ENCODE measurements around the gene RFXANK.

Gene RFXANK

DNA sequence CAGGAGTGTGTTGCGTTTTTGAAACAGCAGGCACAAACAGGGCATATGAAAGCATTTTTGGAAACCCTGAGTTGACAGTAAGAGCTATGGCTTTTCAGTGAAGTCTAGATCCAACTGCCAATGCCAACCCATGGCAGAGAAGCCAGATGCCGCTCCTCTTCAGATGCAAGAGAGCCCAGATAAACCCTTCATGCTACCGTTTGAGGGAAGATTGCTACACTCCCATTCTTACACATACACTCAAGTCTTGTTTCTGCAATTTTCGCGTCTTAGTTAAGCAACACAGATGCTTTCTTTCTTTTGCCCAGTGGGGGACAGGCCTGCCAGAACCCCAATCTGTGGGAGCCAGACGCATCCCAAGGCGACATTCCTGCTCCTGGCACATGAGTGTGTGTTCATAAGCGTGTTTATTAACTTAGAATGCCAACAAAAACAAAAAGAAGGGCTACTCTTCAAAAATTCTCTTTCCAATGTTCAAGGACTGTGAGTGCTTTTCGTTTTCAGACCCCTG, 10.5 kb upstream of the RFXANK start:
- no peak for DNase-seq (ENCODE audit: extremely low read depth, low read depth)
- TF ChIP-seq CTCF (IDR thresholded peaks at IDR 0.05; ENCODE audit: low read depth, low read length, missing control alignments) = no peak
- no peak overlapping the region for H3K4me3 ChIP-seq (replicated peaks; ENCODE audit: low read depth, low read length)

DNA sequence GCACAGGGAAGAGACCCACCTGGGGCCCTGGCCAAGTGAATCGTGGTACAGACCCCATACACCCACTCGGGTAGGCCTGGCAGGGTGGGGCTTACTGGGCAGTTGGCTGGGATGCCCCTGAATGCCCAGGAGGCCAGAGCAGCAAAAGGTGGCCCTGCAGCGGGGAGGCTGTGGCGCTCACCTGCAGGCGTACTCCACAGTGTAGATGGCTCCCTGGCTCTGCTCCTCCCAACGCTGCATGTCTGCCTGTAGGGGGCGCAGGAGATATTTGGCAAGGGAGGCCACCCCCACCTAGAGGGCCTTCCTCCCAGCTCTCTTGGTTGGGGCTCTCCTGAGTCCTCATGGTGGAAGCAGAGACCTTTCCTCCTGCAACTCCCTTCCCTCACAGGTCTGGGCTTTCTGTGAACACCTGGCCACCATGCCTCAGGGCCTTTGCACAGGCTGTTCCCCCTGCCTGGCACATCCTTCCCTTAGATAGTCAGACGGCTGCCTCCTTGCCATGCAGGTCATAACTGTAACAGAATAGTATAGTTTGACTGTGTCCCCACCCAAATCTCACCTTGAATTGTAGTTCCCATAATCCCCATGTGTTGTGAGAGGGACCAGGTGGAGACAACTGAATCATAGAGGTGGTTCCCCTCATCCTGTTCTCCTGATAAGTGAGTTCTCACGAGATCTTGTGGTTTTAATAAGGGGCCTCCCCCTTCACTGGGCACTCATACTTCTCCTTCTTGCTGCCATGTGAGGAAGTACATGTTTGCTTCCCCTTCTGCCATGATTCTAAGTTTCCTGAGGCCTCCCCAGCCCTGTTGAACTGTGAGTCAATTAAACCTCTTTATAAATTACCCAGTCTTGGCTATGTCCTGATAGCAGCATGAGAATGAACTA, 6.0 kb upstream of the RFXANK start:
- TF ChIP-seq CTCF (IDR thresholded peaks at IDR 0.05; ENCODE audit: low read depth, low read length, missing control alignments) = peak; percentile 79
- H3K4me3 ChIP-seq (replicated peaks; ENCODE audit: low read depth, low read length) = no peak overlapping the region
- DNase-seq (ENCODE audit: extremely low read depth, low read depth) = no peak

DNA sequence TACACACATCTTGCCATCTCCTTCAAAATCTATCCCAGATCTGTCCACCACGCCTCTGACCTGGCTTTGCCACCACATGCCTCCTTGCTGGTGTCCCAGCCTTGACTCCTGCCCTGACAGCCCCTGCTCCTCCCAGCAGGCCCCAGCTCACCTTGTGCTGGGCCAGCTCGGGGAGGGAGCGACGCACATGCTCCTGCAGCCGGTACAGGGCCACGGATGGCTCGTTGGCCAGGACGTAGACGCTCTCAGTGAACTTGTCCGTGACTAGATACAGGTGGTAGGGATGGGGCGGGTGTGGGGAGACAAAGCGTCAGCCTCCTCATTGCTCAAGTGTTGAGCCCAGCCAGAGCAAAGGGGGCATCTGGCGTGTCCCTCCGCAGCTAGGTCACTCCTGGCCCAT, 5.3 kb upstream of the RFXANK start:
- no peak for DNase-seq (ENCODE audit: extremely low read depth, low read depth)
- no peak for TF ChIP-seq CTCF (IDR thresholded peaks at IDR 0.05; ENCODE audit: low read depth, low read length, missing control alignments)
- no peak overlapping the region for H3K4me3 ChIP-seq (replicated peaks; ENCODE audit: low read depth, low read length)

DNA sequence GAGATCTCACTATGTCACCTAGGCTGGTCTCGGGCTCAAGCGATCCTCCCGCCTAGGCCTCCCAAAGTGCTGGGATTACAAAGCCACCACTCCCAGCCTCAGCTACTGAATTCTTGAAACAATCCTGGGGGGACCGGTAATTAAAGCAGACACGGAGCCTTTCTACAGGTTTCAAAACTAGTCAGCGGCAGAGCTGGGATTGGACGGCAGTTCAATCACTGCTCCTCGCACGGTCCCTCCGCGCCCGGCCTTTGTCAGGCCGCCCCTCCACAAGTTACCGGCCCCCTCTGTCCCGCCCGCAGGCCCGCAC, 335 bp upstream of the RFXANK start:
- TF ChIP-seq CTCF (IDR thresholded peaks at IDR 0.05; ENCODE audit: low read depth, low read length, missing control alignments) = no peak
- H3K4me3 ChIP-seq (replicated peaks; ENCODE audit: low read depth, low read length) = peak overlapping the region; percentile 96
- DNase-seq (ENCODE audit: extremely low read depth, low read depth) = no peak

GRCh38 chr19:19192910-19193423, 909 bp downstream of the RFXANK start:
- no peak for TF ChIP-seq CTCF (IDR thresholded peaks at IDR 0.05; ENCODE audit: low read depth, low read length, missing control alignments)
- peak overlapping the region; percentile 96 for H3K4me3 ChIP-seq (replicated peaks; ENCODE audit: low read depth, low read length)
- no peak for DNase-seq (ENCODE audit: extremely low read depth, low read depth)

GRCh38 chr19:19193926-19194325, 1.9 kb downstream of the RFXANK start:
- H3K4me3 ChIP-seq (replicated peaks; ENCODE audit: low read depth, low read length) = peak overlapping the region; percentile 96
- no peak for TF ChIP-seq CTCF (IDR thresholded peaks at IDR 0.05; ENCODE audit: low read depth, low read length, missing control alignments)
- DNase-seq (ENCODE audit: extremely low read depth, low read depth) = no peak
